HG02571 (cell line): ENCODE measurements around the gene ADAMTSL1.

Source experiments
- ATAC-seq: cut with Tn5 transposase; IDR thresholded peaks from one replicate; pipeline ENCODE4 v1.9.1; 2021; ENCODE audit warnings: mild to moderate bottlenecking, moderate library complexity; ENCODE audit not compliant: unreplicated experiment

The ADAMTSL1 gene

DNA sequence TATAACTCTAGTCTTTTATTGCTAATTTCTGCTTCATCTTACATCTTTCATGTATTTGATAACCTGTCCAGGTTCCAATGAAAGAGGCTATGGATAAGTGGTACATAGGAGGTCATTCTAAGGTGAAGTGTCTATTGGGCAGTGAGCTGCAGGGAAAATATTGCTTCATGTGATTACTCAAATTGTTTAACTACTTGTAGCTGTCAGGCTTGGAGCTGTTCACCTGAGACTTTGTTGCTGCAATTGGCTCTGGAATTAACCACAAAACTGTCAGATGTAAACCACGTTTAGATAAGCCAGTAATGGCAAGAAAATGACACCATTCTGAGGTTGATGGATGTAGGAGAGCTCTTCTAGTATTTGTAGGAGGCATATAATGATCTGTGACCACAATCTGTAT is 26.0 kb downstream of the ADAMTSL1 start:
- no peak for ATAC-seq

DNA sequence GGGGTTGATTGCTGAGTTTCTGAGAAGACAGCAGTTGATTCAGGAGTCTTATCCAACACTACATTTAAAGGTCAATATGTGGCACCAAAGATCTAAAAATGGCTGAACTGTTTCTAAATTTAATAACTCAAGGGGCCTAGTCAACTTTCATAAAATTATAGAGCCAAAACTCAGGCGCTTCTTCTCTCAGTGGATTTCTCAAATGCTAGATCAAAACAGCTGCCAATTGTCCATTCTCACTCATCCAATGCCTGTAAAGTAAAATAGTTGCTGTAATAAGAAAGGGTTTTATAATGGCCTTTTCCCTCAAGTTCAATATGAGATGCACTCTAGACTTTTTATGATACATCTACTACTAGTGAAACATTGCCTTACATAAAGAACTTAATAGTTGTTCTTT is 26.5 kb downstream of the ADAMTSL1 start:
- ATAC-seq, result no peak

DNA sequence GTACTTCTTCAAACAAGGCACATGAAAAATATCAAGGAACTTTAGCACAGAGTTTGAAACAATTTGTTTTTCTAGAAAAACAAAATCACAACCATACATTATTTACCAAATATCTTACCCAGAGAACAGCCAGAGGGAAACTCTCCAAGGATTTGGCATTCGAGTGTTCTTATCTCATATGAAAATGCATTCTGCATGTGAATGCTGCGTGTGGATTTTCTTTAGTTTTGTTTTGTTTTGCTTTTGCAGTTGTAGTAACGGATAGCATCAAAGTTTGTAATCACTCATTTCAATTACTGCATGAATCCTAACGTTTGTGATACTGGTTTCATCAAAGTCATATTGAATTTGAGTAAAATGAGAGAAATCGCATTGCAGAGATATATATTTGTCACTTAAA is 28.0 kb downstream of the ADAMTSL1 start:
- no peak for ATAC-seq

DNA sequence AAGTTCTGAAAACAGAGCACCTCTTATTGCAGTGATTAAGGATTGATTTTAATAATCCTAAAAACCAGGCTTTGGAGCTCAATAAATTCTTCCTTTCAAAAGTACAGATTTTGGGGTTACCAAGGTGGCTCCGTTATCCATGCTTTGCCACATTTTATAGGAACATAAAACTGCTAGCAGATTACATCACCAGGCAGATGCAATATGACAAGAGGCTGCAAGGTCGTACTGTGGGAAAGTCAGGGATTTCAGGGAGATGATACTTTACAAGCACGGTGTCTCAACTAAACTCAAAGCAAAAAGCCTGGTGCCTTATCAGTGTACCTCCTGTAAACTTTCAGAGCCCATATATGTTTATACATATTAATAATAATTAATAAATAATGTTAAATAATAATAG is 28.6 kb downstream of the ADAMTSL1 start:
- no peak for ATAC-seq

DNA sequence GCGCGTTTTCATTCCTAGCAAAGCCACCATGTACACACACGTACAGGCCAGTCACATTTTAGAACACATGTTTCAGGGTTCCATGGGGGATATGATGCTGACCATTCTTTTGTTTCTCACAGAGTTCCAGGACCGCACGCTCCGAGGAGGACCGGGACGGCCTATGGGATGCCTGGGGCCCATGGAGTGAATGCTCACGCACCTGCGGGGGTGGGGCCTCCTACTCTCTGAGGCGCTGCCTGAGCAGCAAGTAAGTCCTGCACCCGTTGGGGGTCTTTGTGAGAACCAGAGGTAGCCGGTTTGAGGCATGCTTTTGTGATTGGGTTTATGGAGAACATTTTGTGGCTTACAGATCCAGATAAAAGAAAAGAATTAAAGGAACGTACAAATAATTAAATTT is 30.8 kb downstream of the ADAMTSL1 start:
- ATAC-seq, result no peak

DNA sequence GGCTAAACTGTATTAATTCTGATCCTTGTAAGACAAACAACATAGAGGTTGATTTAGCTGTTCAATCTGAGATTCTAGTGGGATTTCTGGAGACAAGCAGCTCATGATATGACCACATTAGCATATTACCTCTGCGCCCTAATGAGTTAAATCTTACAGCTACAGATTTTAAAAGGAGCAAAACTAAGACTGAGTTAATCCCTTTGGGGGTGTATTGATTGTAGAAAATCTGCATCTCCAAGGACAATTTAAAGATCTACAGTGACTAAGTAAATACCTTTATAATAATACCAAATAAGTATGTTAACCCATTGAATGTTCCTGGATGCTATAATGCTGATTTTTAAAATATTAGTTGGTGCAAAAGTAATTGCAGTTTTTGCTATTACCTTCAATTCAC is 33.2 kb downstream of the ADAMTSL1 start:
- ATAC-seq, result no peak

DNA sequence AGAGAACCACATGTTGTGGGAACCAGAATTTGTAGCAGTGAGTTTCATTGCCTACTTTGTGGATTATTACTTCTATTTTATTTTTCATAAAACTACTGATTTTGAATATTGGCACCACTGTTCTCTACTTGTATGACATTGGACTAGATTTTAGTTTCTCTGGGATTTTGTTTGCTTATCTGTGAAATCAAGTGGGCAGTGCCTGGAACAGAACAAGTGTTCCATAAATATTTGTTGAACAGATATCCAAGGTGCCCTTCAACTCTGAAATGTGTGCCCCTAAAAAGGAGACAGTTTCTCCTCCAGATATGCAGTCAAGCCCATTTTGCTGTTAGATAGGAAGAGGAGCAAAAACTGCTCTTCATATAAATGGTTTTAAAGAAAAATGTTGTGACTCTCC is 42.6 kb downstream of the ADAMTSL1 start:
- ATAC-seq, result no peak

DNA sequence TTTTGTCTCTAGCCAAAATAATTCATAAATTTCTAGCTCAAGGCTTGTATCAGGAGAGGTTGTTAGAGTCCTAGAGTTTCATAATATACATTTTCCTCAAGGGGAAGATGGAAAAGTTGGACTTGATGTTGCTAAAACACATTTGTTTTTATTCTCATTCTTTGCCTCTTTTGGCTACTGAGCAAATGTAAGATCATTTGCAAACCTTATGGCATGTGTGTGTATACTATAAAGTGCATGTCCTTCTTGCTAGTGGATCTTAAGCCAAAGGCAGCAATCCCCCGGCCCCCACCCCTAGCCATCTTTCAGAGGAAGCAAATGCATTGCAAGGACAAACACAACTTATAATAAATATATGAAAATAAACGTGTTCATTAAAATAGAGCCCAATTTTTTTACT is 43.0 kb downstream of the ADAMTSL1 start:
- ATAC-seq, result no peak

DNA sequence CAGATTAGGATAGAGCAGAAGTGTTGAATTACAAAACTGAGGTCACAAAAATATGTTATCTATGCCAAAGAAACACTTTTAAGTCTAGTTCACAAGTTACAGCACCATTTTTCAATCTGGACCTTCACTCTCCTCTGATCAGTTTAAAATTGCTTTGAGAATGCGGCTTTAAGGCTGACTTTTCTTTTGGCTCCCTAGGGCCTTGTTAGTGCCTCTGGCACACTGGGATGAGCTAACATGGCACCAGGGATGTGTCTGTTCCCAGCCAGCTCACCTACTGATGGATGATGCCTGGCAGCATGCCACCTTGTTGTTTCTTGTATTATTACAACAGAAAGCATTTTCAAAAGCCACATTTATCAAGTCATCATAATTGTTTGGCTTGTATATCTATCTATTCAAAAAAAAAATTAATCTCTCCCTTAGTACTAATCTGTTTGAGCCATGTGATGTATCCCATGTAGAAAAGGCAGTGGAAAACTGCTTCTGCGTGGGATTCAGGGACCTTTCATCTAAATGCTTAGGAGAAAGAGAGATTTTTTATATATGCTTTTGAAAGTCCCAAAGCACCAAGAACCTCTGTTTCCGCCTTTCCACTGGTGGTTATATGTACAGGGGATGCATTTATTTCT is 46.6 kb downstream of the ADAMTSL1 start:
- no peak for ATAC-seq

DNA sequence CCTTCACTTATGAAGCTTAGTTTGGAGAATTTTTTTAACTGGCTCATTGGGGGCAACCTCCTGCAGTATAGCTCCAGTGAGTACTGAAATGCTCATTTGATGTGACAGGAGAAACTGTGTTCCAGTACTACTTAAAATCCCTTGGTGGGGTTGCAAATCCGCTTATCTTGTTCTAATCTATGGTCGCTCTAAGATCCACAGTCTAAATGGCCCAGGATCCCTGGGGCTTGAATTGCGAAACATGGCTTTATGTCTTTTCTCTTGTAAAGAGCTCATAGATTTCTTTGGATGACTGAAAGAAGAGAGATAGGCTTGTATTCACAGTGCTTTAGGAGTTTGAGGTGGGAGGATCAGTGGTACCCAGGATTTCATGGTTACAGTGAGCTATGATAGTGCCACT is 52.7 kb downstream of the ADAMTSL1 start:
- no peak for ATAC-seq

DNA sequence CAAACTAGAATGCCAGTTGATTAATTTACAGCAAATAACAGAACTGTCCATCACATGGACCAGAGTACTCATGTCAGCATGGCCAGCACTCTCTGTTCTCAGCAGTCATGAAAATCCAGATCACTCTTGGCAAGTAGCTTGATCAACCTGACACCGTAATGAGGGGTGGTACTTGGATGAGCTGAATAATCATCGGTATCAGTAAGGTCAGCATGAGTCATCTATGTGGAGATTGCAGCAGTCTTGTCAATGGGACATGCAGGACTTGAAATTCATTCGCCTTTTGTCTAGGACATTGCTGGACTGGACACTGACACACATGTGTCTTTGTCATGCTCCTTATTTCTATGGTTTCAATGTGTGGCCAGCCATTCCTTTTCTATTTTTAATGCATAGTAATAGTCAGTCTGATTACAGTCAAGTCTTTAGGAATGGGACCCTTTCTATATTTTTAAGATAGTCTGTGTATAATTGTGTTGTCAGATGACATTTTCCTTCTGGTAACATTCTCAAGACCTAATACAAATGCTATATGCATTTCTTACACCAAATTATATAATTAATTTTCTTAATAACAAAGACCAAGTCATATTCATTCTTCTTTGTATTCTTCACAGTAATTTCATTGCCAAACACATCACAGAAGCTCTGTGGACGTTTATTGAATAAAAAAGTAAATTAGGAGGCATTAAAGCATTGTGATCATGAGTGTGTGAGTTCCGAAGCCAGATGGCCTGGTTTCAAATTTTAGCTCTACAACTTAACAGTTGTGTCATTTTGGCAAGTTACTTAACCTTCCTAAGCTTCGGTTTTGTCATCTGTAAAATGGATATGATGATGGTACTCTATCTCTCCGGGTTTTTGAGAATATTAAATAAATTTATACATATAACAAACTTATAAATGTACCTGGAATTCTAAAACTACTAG is 57.4 kb downstream of the ADAMTSL1 start:
- ATAC-seq, result no peak

DNA sequence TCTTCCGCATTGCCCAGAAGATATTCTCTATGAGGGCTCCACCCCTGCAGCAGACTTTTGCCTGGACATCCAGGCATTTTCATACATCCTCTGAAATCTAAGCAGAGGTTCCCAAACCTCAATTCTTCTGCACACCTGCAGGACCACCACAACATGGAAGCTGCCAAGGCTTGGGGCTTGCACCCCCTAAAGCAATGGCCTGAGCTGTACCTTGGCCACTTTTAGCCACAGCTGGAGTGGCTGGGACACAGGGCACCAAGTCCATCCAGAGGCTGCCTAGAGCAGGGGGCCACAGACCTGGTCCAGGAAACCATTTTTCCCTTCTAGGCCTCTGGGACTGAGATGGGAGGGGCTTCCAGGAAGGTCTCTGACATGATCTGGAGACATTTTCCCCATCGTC is 60.7 kb downstream of the ADAMTSL1 start:
- no peak for ATAC-seq

DNA sequence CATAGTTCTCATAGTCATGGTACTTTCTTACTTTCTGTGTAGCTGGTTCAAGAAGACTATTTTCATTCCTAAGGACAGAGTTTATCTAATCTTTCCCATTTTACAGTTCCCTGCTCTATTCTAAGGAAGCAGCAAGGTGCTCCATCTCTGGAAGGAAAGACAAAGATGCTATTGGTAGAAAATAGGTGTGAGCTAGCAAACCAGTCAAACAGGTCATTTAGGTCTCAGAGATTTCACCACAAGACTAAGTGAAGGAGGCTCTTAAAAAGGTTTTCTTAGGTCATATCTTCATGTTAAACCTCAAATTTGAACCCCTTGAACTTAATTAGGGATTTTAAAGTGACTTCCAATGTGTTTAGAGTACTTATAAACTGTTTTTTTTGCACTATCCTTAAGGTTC is 62.6 kb downstream of the ADAMTSL1 start:
- no peak for ATAC-seq

DNA sequence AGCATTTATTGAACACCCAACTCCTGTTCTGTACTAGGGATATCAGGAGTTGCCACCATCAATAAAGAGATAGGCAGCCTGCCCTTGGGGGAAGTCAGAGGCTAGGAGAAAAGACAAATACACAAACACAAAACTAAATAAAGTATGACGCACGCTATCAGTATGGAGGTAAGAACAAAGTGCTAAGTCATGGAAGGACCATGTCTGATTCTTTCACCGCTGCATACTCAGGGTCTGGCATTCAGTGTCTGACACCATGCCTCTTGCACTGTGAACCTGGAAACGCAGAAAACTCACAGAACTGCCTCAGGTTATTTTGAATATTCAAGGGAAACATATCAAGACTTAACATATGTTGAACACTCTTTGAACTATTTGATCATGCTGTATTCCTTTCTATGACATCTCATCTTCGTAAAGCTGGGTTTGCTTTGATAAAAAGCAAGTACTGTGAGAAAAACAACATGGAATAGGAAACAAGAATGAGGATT is 65.3 kb downstream of the ADAMTSL1 start:
- no peak for ATAC-seq

DNA sequence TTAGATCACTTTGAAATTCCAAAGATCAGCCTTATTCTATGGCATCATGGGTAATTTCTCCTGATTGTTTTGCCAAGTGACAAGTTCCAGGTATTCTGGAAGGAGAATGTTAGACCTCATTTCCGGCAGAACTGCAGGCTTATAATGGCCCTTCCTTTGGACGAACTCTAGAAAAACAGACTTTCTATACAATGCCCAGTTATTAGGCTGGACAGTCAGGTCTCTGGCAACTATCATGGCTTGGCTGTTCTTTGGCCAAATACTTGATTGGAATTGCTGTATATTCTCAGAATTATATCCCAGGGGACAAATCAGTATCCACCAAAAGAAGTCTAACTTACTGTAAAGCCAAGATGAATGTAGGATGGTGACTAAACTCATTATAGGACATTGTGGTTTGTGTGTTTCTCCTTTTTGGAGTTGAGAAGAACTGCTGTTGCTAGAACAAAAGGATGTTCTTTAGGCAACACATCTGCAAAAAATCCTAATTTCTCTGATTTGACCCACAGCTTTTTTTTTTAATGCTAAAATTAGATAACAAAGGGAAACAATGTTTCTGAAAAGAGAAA is 69.0 kb downstream of the ADAMTSL1 start:
- ATAC-seq, result no peak

DNA sequence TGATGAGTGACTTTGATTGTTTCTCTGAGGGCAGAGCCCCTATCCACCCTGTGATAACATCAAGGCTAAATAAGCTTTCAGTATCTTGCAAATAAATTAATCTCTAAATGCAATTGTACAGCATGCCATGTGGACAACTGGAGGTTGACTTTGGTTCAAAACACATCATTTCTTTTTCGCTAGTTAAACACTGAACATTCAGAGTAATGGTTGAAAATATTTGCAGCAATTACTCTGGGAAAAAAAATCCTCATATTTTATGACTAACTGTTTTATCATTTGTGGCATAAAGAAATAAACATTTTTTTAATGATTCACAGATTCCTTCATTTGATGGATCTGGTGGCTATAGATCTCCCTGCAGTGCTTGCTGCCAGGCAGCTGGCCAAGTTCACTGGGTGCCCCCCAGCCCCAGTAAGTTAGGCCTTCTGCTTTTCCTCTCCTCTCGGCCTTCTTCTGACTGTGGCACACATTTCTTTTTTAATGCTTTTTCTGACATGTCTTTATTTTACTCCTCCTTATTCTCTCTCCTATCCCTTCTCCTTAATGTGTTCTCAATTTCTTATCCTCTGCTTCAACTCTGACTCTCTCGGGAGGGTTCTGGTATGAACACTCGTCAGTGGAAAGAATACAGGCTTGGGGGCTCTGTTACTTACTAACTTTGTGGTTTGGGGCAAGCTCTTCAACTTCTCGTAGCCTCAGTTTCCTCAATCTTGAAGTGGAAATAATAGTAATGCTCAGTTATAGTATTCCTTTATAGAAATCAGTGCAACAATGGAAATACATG is 69.6 kb downstream of the ADAMTSL1 start:
- ATAC-seq, result no peak

DNA sequence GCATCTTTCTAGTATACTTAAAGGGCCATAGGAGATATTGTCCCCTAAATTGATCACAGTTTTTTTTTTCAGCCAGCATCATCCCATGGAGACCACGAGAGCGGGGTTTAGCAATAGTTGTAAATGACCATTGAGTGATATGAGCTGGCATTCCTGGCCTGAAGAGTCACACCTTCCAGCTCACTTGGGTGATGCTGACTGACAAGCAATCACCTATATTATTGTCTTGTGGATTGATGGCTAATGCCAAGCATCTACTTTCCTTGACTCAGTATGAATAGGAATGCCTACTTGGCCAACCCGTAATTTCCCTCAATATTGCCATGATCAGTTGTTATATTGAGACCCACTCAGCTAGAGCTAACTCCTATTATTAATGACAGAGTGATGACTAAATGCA is 70.5 kb downstream of the ADAMTSL1 start:
- no peak for ATAC-seq

DNA sequence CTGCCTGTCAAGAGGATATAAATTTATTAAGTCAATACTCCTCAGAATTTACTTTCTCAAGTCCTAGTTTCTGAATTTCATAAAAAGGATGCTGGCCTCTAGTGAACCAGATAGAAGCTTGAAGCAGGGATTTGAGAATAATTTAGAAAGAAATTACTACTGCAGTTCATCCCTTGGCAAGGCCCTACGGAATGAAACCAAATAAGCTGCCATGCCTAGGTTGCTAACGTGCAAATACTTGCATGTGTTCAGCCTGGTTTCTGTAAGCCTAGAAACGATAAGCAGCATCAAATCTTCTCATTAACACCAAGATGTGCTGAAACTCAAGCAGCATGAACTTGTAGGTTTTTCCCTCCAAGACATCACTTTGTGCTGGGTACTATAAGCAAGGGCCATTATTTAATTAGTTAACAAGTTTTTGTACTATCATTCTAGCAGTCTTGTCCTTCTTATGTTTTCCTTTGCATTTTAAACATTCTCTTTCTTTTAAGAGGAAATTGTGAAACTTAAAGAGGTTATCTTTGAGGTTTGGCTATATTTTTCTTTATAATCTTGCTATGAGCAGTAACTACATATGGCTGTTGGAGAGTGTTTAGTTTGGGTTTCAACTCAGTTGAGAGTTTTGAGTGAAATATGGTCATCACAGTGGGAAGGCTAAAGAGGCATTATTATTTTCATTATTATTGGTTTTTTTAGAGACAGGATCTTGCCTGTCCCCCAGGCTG is 71.8 kb downstream of the ADAMTSL1 start:
- ATAC-seq, result no peak

DNA sequence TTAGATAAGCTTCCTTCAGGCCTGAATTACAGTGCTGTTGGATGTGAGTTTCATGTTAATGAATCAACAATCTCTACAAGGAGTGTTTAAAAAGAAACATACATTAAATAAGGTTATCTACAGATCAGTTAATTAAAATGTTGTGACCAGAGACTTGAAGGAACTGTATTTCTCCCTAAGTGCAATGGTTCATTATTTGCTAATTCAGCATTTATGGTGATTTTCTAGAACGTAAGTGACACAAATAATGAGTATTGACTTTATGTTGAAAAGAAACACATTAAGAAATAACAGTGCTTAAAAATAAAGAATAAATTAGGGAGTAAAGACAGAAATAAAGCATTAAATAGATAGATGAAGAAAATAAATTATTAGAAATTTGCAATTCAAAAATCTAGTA is 74.5 kb downstream of the ADAMTSL1 start:
- no peak for ATAC-seq

DNA sequence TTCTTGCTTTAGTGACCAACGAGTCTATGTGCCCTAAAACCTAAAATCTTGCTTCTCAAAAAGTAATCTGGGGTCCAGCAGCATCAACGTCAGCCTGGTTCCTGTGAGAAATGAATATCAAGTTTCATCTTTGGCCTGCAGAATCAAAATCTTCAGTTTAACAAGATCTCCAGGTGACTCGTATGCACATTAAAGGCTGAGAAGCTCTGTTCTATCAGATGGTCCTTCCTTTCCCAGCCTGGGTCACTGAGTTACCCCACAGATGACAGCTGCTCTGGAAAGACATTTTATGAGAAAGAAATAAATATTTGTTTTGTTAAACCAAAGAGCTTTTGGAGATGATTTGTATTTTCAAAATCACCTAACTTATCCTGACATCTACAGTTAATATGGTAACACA is 75.8 kb downstream of the ADAMTSL1 start:
- ATAC-seq, result no peak

DNA sequence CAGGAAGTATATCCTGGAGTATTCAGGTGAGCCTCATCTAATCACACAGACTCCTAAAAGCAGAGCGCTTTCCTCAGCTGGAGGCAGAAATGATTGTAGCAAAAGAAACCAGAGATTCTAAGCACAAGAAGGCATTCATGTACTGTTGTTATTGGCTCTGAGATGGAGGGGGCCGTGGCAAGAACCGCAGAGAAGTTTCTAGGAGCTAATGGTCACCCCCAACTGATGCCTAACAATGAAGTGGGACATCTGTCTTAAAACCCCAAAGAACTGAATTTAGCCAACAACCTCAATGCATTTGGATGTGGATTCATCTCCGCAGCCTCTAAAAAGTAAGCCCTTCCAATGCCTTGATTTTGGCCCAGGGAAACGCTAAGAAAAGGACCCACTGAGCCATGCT is 76.3 kb downstream of the ADAMTSL1 start:
- no peak for ATAC-seq
